Measurements from ENCODE around the gene ST3GAL4. TPM values are rescaled to one million over a fixed set of nuclear protein-coding genes. Genes with fewer than 3 reads are reported as not detected.
A peak's percentile ranks its signal among the peaks of the same experiment; 100 is the strongest.

Gene ST3GAL4
- polyA plus RNA-seq, 1 donor (not counting 4 experiments of a cell fraction or from before 2014, with no cell fraction given), result 24.6 TPM

GRCh38 chr11:126415669-126416420 lies 60.4 kb downstream of the ST3GAL4 start:
- peak overlapping the region; percentile 32 for H3K27ac ChIP-seq (ENCODE audit: control insufficient read depth, insufficient read depth, low read length)
- H3K9ac ChIP-seq (ENCODE audit: control insufficient read depth, extremely low read depth, insufficient read depth, low read length), result peak overlapping the region; percentile 65
- H3K79me2 ChIP-seq (ENCODE audit: control insufficient read depth, insufficient read depth, low read length), result no peaks in the 10 kb centered on the region
- DNase-seq (ENCODE audit: low read depth, low spot score) (no peak), FAIRE-seq (no peak)
- peaks cover 15% of the 10 kb centered on the region for H3K4me1 ChIP-seq (ENCODE audit: control insufficient read depth, extremely low read depth, insufficient read depth, low read length)
- dilution Hi-C loops (cut with MboI; ENCODE audit: extremely low pct_ligation_motif_present, low sequenced_read_pairs), result no loop called here
- H4K20me1 ChIP-seq (ENCODE audit: control insufficient read depth, extremely low read depth, insufficient read depth, low read length), result no peaks in the 10 kb centered on the region
- peak overlapping the region; percentile 42 for H2AFZ ChIP-seq (ENCODE audit: control insufficient read depth, low read length)
- H3K36me3 ChIP-seq (ENCODE audit: control insufficient read depth in 2 of 2, extremely low read depth in 1 of 2, insufficient read depth in 2 of 2, low read length in 2 of 2), result peaks cover 5 to 17% of the 10 kb centered on the region in 2 experiments
- no peaks in the 10 kb centered on the region for H3K9me1 ChIP-seq (ENCODE audit: control insufficient read depth, extremely low read depth, insufficient read depth, low read length)
- H3K4me3 ChIP-seq (ENCODE audit: control insufficient read depth in 2 of 3, extremely low read depth in 1 of 3, insufficient read depth in 2 of 3, low read depth in 1 of 3, low read length in 3 of 3), result peak overlapping the region in 1 of 3 experiments; percentile 57
- H3K9me3 ChIP-seq (ENCODE audit: control insufficient read depth, low read depth, low read length), result no peaks in the 10 kb centered on the region
- TF ChIP-seq EZH2 (IDR thresholded peaks at IDR 0.05; ENCODE audit: low read length) (no peak), CTCF (optimal IDR thresholded peaks at IDR 0.05 in 1 of 3, IDR thresholded peaks at IDR 0.05 in 1 of 3, conservative IDR thresholded peaks at IDR 0.05 in 1 of 3; ENCODE audit: extremely low read depth in 1 of 3, insufficient read depth in 2 of 3, low read length in 3 of 3) (no peak)
- no peaks in the 10 kb centered on the region for H3K27me3 ChIP-seq (ENCODE audit: control insufficient read depth, extremely low read depth, insufficient read depth, low read length)
- H3K4me2 ChIP-seq (ENCODE audit: control insufficient read depth, extremely low read depth, insufficient read depth, low read depth, low read length), result peak overlapping the region; percentile 76

GRCh38 chr11:126416542-126417090 lies 61.1 kb downstream of the ST3GAL4 start:
- Histone ChIP-seq H3K4me2 (ENCODE audit: control insufficient read depth, extremely low read depth, insufficient read depth, low read depth, low read length) (peak overlapping the region; percentile 76), H3K9me1 (ENCODE audit: control insufficient read depth, extremely low read depth, insufficient read depth, low read length) (no peaks in the 10 kb centered on the region), H2AFZ (ENCODE audit: control insufficient read depth, low read length) (peak overlapping the region; percentile 42), H3K4me3 (ENCODE audit: control insufficient read depth in 2 of 3, extremely low read depth in 1 of 3, insufficient read depth in 2 of 3, low read depth in 1 of 3, low read length in 3 of 3) (peak overlapping the region; percentile 34 to 57 (median 45)), H4K20me1 (ENCODE audit: control insufficient read depth, extremely low read depth, insufficient read depth, low read length) (no peaks in the 10 kb centered on the region), H3K27ac (ENCODE audit: control insufficient read depth, insufficient read depth, low read length) (peak overlapping the region; percentile 32), H3K27me3 (ENCODE audit: control insufficient read depth, extremely low read depth, insufficient read depth, low read length) (no peaks in the 10 kb centered on the region), H3K9ac (ENCODE audit: control insufficient read depth, extremely low read depth, insufficient read depth, low read length) (peak overlapping the region; percentile 65), H3K4me1 (ENCODE audit: control insufficient read depth, extremely low read depth, insufficient read depth, low read length) (peaks cover 15% of the 10 kb centered on the region), H3K79me2 (ENCODE audit: control insufficient read depth, insufficient read depth, low read length) (no peaks in the 10 kb centered on the region), H3K36me3 (ENCODE audit: control insufficient read depth in 2 of 2, extremely low read depth in 1 of 2, insufficient read depth in 2 of 2, low read length in 2 of 2) (peaks cover 5 to 17% of the 10 kb centered on the region in 2 experiments), H3K9me3 (ENCODE audit: control insufficient read depth, low read depth, low read length) (no peaks in the 10 kb centered on the region)
- no peak for TF ChIP-seq CTCF (optimal IDR thresholded peaks at IDR 0.05 in 1 of 3, IDR thresholded peaks at IDR 0.05 in 1 of 3, conservative IDR thresholded peaks at IDR 0.05 in 1 of 3; ENCODE audit: extremely low read depth in 1 of 3, insufficient read depth in 2 of 3, low read length in 3 of 3)
- TF ChIP-seq EZH2 (IDR thresholded peaks at IDR 0.05; ENCODE audit: low read length), result no peak
- DNase-seq (ENCODE audit: low read depth, low spot score) (no peak), FAIRE-seq (peak; percentile 32)
- dilution Hi-C loops (cut with MboI; ENCODE audit: extremely low pct_ligation_motif_present, low sequenced_read_pairs), result no loop called here
